RPMI7951 (cell line): Measurements from ENCODE around the gene SPC25. TPM values are rescaled to one million over a fixed set of nuclear protein-coding genes. Genes with fewer than 3 reads are reported as not detected.
"Not testable (repeated sequence)": the region's sequence is repeated elsewhere in the genome, so short reads cannot be mapped to it uniquely, and the experiment has no call there.

Source experiments
- DNase-seq: peaks from one replicate; pipeline ENCODE4 v3.0.0-alpha.2; 2012; ENCODE audit warnings: low read depth
- total RNA-seq: library from RNA; depleted of rRNA; stranded (reverse); fragments of >200 nt; shearing (Covaris generic); gene quantifications from 2 replicates; pipeline ENCODE4 v1.2.3, GENCODE V29; 2014

SPC25 gene
- total RNA-seq, 1 experiment from 2014 or later, result 53.0 TPM

GRCh38 chr2:168903888-168904287 lies 13.7 kb upstream of the SPC25 start:
- DNase-seq, result no peak

DNA sequence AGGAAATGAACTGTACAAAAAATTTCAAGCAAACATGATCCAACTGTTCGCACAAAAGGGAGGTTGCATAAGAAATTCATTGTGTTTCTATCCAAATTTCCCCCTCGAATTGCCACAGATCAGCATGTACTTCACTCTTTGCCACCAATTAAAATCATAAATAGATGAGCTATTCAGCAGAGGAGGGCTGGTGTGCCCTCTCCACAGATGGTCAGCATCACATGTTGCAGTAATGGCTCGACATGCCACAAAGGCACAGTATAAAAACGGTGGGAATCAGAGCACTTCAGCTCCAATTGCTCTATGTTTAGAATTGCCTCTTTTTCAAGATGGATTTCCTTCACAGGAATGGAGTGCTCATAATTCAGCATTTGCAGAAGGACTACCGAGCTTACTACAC lies 10.8 kb upstream of the SPC25 start, which contains the start of gene G6PC2:
TSS of gene G6PC2 (plus strand) at position 289 of the 400 bp plus-strand sequence. CDS start at position 330, 41 bp downstream.
- no peak for DNase-seq

GRCh38 chr2:168897449-168897848 lies 7.2 kb upstream of the SPC25 start:
- no peak for DNase-seq

GRCh38 chr2:168896783-168897182 lies 6.6 kb upstream of the SPC25 start:
- no peak for DNase-seq

DNA sequence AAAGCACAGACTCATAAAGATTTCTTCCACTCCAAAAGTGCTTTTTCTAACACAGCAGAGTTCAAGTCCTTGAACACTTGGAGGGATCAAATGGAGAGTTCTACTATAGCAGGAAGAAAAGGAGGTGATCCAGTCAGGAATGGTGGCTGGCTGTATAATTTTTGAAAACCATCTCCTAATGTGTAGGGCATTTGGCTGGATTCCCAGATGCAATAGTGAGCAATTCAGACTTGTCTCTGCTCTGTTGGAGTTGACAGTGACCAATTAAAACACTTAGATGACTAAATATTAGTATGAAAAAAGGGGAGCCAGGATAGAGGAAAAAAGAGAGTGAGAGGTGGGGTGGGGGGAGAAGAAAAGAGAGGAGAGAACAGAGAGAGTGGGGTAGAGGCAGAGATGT lies 5.5 kb upstream of the SPC25 start:
- peak; percentile 10 for DNase-seq

DNA sequence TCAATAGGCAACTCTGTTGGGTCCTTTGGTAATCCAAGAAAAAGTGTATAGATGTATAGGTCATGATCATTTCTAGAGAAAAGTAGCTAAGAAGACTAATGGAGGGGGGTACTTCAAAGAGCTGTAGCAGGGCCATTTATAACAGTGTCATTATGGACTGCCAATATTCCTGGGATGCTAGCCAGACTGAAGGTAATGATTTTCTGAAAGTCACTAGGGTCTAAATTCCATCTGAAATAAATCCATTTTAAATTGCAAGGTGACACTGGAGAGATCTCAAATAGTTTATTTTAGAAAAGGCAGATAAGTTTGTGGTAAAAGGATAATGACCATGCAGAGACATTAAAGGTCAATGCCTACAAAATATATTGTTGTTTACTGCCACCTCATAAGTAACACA lies 4.5 kb upstream of the SPC25 start:
- no peak for DNase-seq

GRCh38 chr2:168894101-168894500 lies 3.9 kb upstream of the SPC25 start:
- DNase-seq, result no peak

- DNase-seq, result no peak
Measured at GRCh38 chr2:168892327-168892726, 2.1 kb upstream of the SPC25 start.

- DNase-seq, result no peak
Measured at GRCh38 chr2:168889635-168890005, 610 bp downstream of the SPC25 start.

DNA sequence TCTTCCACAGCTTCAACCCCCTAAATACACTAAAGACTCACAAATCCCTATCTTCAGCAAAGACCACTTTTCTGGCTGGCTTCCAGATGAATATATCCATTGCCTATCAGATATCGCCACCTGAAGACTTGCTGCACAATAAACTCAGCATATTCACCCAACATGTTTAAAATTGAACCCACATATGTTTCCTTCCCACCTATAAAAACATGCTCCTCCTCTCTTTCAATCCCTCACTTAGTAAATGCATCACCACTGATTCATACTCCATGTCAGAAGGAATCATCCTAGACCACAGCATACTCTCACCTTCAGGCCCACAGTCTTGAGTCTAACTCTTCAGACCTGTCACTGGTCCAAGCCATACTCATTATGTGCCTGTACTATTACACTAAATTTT lies 5.3 kb downstream of the SPC25 start:
- DNase-seq, result peak; percentile 29

- not testable (repeated sequence) for DNase-seq
Measured at GRCh38 chr2:168882163-168882562, 8.1 kb downstream of the SPC25 start.

- peak; percentile 42 for DNase-seq
Measured at GRCh38 chr2:168874368-168875054, 15.7 kb downstream of the SPC25 start.

GRCh38 chr2:168870824-168871223 lies 19.4 kb downstream of the SPC25 start:
- DNase-seq, result not testable (repeated sequence)

DNA sequence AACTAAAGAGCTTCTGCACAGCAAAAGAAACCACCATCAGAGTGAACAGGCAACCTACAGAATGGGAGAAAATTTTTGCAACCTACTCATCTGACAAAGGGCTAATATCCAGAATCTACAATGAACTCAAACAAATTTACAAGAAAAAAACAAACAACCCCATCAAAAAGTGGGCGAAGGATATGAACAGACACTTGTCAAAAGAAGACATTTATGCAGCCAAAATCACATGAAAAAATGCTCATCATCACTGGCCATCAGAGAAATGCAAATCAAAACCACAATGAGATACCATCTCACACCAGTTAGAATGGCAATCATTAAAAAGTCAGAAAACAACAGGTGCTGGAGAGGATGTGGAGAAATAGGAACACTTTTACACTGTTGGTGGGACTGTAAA lies 19.9 kb downstream of the SPC25 start:
- not testable (repeated sequence) for DNase-seq

DNA sequence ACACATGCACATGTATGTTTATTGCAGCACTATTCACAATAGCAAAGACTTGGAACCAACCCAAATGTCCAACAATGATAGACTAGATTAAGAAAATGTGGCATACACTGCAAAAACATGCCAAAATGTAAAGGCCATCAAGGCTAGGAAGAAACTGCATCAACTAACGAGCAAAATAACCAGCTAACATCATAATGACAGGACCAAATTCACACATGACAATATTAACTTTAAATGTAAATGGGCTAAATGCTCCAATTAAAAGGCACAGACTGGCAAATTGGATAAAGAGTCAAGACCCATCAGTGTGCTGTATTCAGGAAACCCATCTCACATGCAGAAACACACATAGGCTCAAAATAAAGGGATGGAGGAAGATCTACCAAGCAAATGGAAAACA lies 23.1 kb downstream of the SPC25 start:
- DNase-seq, result not testable (repeated sequence)

- no peak for DNase-seq
Measured at GRCh38 chr2:168858146-168858545, 32.1 kb downstream of the SPC25 start.

DNA sequence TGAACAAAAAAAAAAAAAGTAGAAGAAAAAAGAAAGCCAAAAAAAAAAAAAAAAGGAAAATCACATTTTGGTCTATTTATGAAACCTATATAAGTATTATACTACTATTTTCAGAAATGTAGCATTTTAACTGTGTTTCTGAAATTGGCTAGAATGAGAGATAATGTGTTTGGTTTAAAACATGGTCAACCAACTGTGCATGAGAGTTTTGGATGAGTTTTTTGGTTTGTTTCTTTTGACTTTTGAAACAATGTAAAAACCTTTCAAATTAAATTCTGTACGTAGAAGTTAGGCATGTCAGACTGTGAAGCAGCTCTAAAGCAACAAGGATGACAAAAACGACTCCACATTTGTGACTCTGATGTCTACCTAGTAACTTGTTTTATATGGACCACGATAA lies 34.6 kb downstream of the SPC25 start:
- no peak for DNase-seq

- DNase-seq, result no peak
Measured at GRCh38 chr2:168854651-168855050, 35.6 kb downstream of the SPC25 start.

DNA sequence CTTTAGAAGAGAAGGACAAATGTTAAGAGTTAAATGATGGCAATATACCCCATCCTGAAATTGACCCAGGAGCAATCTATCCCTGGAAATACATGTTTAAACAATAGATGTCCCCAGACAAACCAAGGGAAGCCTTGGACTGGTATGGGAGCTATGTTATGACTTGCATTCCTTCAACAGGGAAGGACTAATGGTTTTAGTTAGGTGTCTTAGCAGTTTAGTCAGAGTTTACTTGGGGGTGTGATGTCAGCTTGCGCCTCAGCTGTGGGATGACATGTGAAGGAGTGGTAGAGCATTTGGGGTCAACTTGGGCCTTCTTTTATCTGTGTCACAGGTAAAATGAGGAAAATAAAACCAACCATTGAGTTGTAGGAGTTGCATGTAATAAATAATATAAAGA lies 36.8 kb downstream of the SPC25 start:
- DNase-seq, result no peak

DNA sequence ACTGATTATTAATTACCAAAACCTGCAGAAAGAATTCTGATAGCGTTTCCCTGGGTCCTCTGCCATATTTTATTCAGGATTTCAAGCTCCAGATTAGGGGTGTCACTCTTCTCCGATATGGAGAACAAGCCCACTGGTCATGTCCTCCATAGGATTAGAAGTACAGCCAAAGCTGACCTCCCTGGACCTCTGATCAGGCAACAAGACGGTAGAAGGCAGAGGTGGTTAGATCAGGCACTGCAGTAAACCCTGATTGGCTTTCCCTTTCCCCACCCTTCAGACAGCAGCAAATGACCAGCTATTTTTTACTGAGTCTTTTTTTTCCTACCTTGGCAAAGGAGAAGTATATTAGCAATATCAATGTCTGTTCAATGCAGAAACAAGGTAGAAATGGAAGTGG lies 37.7 kb downstream of the SPC25 start:
- DNase-seq, result no peak

- DNase-seq, result peak; percentile 81
Measured at GRCh38 chr2:168851674-168852320, 38.4 kb downstream of the SPC25 start.

GRCh38 chr2:168850846-168851245 lies 39.4 kb downstream of the SPC25 start:
- no peak for DNase-seq

DNA sequence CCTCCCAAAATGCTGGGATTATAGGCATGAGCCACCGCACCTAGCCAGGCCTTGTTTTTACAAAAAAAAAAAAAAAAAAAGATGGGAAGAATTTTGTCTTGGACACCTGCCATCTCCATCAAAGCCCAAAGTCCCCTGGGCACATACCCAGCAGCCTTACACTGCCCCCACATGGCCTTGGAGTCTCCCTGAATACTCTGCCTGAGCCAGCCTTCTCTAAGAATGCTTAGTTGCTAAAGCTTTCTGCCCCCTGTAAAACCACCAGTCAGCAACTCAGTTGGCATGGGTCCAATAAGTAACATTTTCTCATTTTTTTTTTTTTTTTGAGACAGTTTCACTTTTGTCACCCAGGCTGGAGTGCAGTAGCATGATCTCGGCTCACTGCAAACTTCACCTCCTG lies 40.6 kb downstream of the SPC25 start:
- peak; percentile 20 for DNase-seq

DNA sequence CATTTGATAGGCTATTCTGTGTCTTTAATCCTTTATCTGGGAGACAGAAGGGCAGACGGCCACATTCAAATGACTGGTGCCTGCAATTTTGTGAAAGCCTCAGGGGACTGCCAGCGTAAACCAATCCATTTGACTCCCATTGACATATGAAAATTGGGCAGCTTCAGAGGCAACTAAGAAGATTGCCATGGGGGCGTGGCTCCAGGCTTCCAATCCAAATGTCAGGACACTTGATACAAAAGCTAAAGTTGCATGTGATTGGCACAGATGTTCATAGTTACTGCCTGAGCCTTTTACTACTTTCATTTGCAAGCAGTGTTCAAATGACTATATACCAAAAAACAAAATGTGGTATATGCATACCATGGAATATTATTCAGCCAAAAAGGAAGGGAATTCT lies 42.0 kb downstream of the SPC25 start:
- peak; percentile 10 for DNase-seq
